ENCODE results near the gene CHSY3. TPM values are rescaled to one million over a fixed set of nuclear protein-coding genes. Genes with fewer than 3 reads are reported as not detected.
A peak's percentile ranks its signal among the peaks of the same experiment; 100 is the strongest.

CHSY3 gene
- 0.85 TPM for total RNA-seq
- long read RNA-seq, partial matches to known transcripts: 2 of 2 reads
- long read RNA-seq, other reads (novel, unspliced or antisense): 0 of 2 reads

DNA sequence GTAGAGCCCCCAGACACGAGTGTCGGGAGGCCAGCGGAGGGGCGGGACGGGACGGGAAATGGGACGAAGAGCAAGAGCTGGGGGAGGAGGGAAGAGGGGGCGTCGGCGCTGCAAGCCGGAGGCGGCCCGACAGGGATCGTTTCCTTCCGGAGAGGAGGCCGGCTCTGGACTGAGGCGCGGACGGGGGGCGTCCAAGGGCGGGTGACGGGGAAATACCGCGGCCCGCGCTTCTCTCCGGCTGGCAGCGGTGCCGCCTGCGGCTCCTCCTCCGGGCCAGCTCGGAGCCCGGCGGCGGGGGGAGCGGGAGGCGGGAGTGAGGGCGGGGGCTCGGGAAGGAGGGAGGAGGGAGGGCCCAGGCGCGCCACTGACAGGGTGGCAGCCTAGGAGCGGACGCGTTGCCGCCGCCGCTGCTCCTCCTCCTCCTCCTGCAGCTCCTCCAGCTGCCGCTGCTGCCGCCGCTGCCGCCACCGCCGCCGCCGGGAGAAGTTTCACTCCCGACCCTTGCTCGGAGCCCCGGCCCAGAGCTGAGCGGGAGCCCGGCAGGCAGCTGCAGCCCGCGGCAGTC lies at the start of gene CHSY3:
TSS of gene CHSY3 (plus strand) at position 364 of the 565 bp plus-strand sequence.
- Histone ChIP-seq H3K4me3 (peak within 1 kb of the TSS; percentile 82), H3K36me3 (no peaks in the 10 kb centered on the region), H3K27me3 (ENCODE audit: low read depth) (peaks cover 43% of the 10 kb centered on the region), H3K27ac (replicated peaks) (peak within 1 kb of the TSS; percentile 73), H3K4me1 (peaks cover 28% of the 10 kb centered on the region), H3K9me3 (replicated peaks) (no peaks in the 10 kb centered on the region)
- peak; percentile 84 for DNase-seq
- intact Hi-C loops (cut with micrococcal nuclease): loop anchor here (10.0 kb wide), 1 partner anchor 241 kb away; no protein-coding TSS in a partner anchor
- TF ChIP-seq, protein P1, sequence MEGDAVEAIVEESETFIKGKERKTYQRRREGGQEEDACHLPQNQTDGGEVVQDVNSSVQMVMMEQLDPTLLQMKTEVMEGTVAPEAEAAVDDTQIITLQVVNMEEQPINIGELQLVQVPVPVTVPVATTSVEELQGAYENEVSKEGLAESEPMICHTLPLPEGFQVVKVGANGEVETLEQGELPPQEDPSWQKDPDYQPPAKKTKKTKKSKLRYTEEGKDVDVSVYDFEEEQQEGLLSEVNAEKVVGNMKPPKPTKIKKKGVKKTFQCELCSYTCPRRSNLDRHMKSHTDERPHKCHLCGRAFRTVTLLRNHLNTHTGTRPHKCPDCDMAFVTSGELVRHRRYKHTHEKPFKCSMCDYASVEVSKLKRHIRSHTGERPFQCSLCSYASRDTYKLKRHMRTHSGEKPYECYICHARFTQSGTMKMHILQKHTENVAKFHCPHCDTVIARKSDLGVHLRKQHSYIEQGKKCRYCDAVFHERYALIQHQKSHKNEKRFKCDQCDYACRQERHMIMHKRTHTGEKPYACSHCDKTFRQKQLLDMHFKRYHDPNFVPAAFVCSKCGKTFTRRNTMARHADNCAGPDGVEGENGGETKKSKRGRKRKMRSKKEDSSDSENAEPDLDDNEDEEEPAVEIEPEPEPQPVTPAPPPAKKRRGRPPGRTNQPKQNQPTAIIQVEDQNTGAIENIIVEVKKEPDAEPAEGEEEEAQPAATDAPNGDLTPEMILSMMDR (IDR thresholded peaks at IDR 0.05; ENCODE audit: borderline replicate concordance): peak; percentile 50

DNA sequence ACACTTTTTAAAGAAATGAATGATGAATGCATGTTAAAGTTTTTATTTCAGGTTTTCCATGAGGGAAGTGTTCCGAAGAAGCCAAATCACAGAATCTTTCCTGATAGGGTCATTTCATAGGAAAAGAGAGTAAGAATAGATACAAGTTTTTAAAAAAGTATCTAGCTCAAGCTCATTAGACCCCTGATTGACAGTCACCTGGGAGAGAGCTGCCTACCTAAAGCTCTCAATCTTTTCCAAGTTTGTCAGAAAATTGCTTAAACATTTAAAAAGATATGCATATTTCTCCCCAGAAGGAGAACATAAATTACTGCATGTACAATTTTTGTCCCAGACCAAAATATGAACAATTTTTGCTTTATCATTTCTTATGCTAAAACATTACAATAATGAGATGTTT lies 47.9 kb upstream of the CHSY3 start:
- H3K4me1 ChIP-seq: peaks cover 8% of the 10 kb centered on the region
- H3K9me3 ChIP-seq (replicated peaks): no peaks in the 10 kb centered on the region
- H3K27ac ChIP-seq (replicated peaks): no peak overlapping the region
- H3K4me3 ChIP-seq: no peak overlapping the region
- DNase-seq: no peak
- intact Hi-C loops (cut with micrococcal nuclease): no loop called here
- H3K36me3 ChIP-seq: no peaks in the 10 kb centered on the region
- TF ChIP-seq, protein P1 (IDR thresholded peaks at IDR 0.05; ENCODE audit: borderline replicate concordance): no peak
- no peaks in the 10 kb centered on the region for H3K27me3 ChIP-seq (ENCODE audit: low read depth)

DNA sequence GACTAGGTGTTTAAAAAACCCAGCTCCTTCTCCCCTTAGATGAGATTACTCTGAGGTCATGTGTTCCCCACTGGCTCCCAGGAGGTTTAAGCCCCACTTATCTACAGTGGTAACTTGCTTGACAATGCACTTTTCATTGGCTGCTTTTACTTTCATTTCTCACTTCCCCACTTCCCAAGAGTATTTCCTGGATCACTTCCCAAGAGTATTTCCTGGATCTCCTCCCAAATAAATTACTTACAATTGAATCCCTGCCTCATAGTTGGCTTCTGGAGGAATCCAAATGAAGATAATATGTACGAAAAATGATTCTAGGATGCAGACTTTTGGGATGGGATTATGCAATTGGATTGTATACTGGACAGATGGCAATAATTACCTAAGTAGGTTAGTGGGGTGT lies 47.1 kb upstream of the CHSY3 start:
- Histone ChIP-seq H3K27ac (replicated peaks) (no peak overlapping the region), H3K27me3 (ENCODE audit: low read depth) (no peaks in the 10 kb centered on the region), H3K4me1 (peaks cover 8% of the 10 kb centered on the region), H3K36me3 (no peaks in the 10 kb centered on the region), H3K4me3 (no peak overlapping the region), H3K9me3 (replicated peaks) (no peaks in the 10 kb centered on the region)
- TF ChIP-seq, protein P1 (IDR thresholded peaks at IDR 0.05; ENCODE audit: borderline replicate concordance): no peak
- intact Hi-C loops (cut with micrococcal nuclease): no loop called here
- DNase-seq: no peak

DNA sequence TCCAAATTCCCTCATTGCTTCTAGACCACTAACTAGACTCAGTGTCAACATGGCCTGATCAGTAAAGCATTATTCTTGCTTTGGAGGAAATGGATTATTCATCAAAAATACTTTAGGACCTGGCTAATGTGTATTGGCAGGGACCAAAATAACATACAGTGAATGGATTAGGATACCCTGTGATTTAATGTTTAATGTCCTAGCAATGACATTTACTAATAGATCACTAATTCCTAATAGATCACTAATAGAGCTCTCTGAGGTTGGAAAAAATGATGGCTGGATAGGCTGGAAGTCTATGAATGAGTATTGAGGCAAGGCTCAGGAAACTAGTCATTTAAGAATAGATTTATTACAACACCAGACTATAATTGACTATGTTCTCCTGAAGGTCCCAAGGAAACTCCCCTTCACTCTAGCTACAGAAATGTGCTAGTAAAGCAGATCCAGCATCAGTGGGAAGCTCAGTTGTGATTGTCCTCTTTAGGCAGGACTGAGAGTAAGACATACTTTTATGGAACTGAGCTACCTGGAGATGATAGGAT lies 46.1 kb upstream of the CHSY3 start:
- TF ChIP-seq, protein P1 (IDR thresholded peaks at IDR 0.05; ENCODE audit: borderline replicate concordance): no peak
- no peaks in the 10 kb centered on the region for H3K27me3 ChIP-seq (ENCODE audit: low read depth)
- H3K36me3 ChIP-seq: no peaks in the 10 kb centered on the region
- H3K27ac ChIP-seq (replicated peaks): no peak overlapping the region
- DNase-seq: no peak
- intact Hi-C loops (cut with micrococcal nuclease): no loop called here
- H3K9me3 ChIP-seq (replicated peaks): no peaks in the 10 kb centered on the region
- H3K4me3 ChIP-seq: no peak overlapping the region
- H3K4me1 ChIP-seq: peaks cover 8% of the 10 kb centered on the region

DNA sequence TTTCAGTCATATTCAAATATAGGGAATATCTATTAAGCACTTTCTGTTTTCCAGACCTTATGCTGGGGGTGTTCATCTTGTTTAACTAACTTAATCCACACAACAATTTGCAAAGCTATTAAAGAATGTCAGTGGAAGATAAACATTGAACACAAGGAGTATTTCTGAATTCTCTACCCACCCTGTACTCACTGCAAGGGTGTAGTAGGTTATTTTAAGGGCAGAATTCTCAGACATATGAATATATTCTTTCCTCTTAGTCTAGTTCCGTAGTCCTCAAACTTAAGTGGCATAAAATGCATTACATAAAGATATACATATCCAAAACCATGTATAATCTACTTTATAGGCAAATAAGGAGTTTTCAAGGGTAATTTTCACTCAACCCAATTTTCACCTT lies 19.9 kb upstream of the CHSY3 start:
- TF ChIP-seq, protein P1 (IDR thresholded peaks at IDR 0.05; ENCODE audit: borderline replicate concordance): no peak
- intact Hi-C loops (cut with micrococcal nuclease): no loop called here
- no peak for DNase-seq
- Histone ChIP-seq H3K4me1 (no peaks in the 10 kb centered on the region), H3K9me3 (replicated peaks) (no peaks in the 10 kb centered on the region), H3K36me3 (no peaks in the 10 kb centered on the region), H3K4me3 (no peak overlapping the region), H3K27me3 (ENCODE audit: low read depth) (no peaks in the 10 kb centered on the region), H3K27ac (replicated peaks) (no peak overlapping the region)
